Lower leg skin (tissue), 4 donors: ENCODE results near the gene TMEM260. TPM values are rescaled to one million over a fixed set of nuclear protein-coding genes. Genes with fewer than 3 reads are reported as not detected.
"Not testable (repeated sequence)": the region's sequence is repeated elsewhere in the genome, so short reads cannot be mapped to it uniquely, and the experiment has no call there.

Experiments used
- DNase-seq, 2 donors: peaks; one replicate each; pipeline ENCODE4 v3.0.0-alpha.2; 2019; ENCODE audit warnings: low spot score in 2 of 2
- H3K4me3 ChIP-seq: fragments of 200-600 bp; sonication (generic); 2 replicates; pipeline ENCODE4 v1.5.1; 2017; ENCODE audit warnings: mild to moderate bottlenecking, low read depth; ENCODE audit not compliant: poor library complexity, severe bottlenecking
- POLR2A ChIP-seq, 2 donors: fragments of 450-650 bp; IDR thresholded peaks; one replicate each; pipeline ENCODE4 v1.6.1; 2016 to 2017; ENCODE audit warnings: antibody characterized with exemption in 2 of 2, mild to moderate bottlenecking in 1 of 2, moderate library complexity in 1 of 2
- WGBS, 2 donors: methylation state at CpG; one replicate each; pipeline ENCODE4 v1.1.5; 2018; 5-methylcytosine and 5-hydroxymethylcytosine counted together
- intact Hi-C: fragments of 100-400 bp; cut with DNase I; formaldehyde crosslinking; loops from one replicate; pipeline ENCODE4 v1.15.0; 2023; ENCODE audit warnings: low total_unique reads
- total RNA-seq, 4 donors: library from RNA; depleted of rRNA; stranded (reverse); fragments of >200 nt; gene quantifications; one replicate each; pipeline ENCODE4 v1.1.0, GENCODE V29; 2016
- TF ChIP-seq, protein P1 (sequence below), 3 donors: fragments of 450-650 bp; IDR thresholded peaks; one replicate each; pipeline ENCODE4 v1.5.1; 2016; ENCODE audit warnings: antibody characterized with exemption in 3 of 3, mild to moderate bottlenecking in 3 of 3, moderate library complexity in 2 of 3

The TMEM260 gene
- total RNA-seq, 4 donors from 2014 or later: 11.9 to 33.9 (median 22.1) TPM

- no peak for DNase-seq
- H3K4me3 ChIP-seq: no peak overlapping the region
- WGBS, 2 donors: 64 to 76% methylated on average over 6 of the region's 6 CpGs
- intact Hi-C loops: no loop called here
- no peak for TF ChIP-seq POLR2A (IDR thresholded peaks at IDR 0.05)
- TF ChIP-seq, protein P1, sequence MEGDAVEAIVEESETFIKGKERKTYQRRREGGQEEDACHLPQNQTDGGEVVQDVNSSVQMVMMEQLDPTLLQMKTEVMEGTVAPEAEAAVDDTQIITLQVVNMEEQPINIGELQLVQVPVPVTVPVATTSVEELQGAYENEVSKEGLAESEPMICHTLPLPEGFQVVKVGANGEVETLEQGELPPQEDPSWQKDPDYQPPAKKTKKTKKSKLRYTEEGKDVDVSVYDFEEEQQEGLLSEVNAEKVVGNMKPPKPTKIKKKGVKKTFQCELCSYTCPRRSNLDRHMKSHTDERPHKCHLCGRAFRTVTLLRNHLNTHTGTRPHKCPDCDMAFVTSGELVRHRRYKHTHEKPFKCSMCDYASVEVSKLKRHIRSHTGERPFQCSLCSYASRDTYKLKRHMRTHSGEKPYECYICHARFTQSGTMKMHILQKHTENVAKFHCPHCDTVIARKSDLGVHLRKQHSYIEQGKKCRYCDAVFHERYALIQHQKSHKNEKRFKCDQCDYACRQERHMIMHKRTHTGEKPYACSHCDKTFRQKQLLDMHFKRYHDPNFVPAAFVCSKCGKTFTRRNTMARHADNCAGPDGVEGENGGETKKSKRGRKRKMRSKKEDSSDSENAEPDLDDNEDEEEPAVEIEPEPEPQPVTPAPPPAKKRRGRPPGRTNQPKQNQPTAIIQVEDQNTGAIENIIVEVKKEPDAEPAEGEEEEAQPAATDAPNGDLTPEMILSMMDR (IDR thresholded peaks at IDR 0.05): no peak
Measured at GRCh38 chr14:56660677-56661389, 81.2 kb downstream of the TMEM260 start.

GRCh38 chr14:56661478-56661877 is 81.9 kb downstream of the TMEM260 start:
- DNase-seq: no peak
- TF ChIP-seq, protein P1 (IDR thresholded peaks at IDR 0.05): no peak
- no peak for TF ChIP-seq POLR2A (IDR thresholded peaks at IDR 0.05)
- intact Hi-C loops: no loop called here
- 59 to 60% methylated on average over 1 of the region's 1 CpG for WGBS, 2 donors
- H3K4me3 ChIP-seq: no peak overlapping the region

GRCh38 chr14:56664811-56665421 is 85.3 kb downstream of the TMEM260 start:
- WGBS, 2 donors: 75 to 83% methylated on average over 12 of the region's 12 CpGs
- intact Hi-C loops: no loop called here
- H3K4me3 ChIP-seq: no peak overlapping the region
- no peak for DNase-seq
- TF ChIP-seq, protein P1 (IDR thresholded peaks at IDR 0.05): no peak

DNA sequence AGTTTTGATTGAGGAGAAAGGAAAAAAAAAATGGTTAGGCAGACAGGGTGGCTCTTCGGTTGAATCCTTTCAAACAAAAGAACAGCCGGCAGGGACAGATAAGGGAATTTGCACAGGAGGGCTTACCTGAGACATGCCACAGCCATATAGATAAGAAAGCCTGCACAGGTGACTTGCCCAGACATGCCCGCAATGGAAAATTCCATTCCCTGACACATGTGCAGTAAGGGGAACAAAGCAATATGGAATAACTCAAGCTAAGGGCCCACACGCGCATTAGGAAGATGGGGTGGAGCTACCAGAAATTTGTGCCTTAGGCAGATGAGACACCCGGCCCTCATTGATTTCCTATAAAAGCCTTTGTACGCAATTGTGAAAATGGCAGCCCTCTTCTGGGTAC is 86.7 kb downstream of the TMEM260 start:
- intact Hi-C loops: no loop called here
- DNase-seq: no peak
- no peak overlapping the region for H3K4me3 ChIP-seq
- WGBS, 2 donors: 72 to 79% methylated on average over 7 of the region's 7 CpGs
- TF ChIP-seq, protein P1 (IDR thresholded peaks at IDR 0.05): no peak
- TF ChIP-seq POLR2A (IDR thresholded peaks at IDR 0.05): no peak

- TF ChIP-seq, protein P1 (IDR thresholded peaks at IDR 0.05): no peak
- no peak for TF ChIP-seq POLR2A (IDR thresholded peaks at IDR 0.05)
- no peak overlapping the region for H3K4me3 ChIP-seq
- 74 to 81% methylated on average over 3 of the region's 3 CpGs for WGBS, 2 donors
- intact Hi-C loops: no loop called here
- DNase-seq: no peak
Measured at GRCh38 chr14:56666716-56667115, 87.1 kb downstream of the TMEM260 start.

- H3K4me3 ChIP-seq, intact Hi-C loops, DNase-seq: not testable (repeated sequence)
- 88 to 91% methylated on average over 8 of the region's 11 CpGs for WGBS, 2 donors
Measured at GRCh38 chr14:56667290-56667689, 87.7 kb downstream of the TMEM260 start.
